ENCODE measurements around the gene TRAPPC3.

Gene TRAPPC3

DNA sequence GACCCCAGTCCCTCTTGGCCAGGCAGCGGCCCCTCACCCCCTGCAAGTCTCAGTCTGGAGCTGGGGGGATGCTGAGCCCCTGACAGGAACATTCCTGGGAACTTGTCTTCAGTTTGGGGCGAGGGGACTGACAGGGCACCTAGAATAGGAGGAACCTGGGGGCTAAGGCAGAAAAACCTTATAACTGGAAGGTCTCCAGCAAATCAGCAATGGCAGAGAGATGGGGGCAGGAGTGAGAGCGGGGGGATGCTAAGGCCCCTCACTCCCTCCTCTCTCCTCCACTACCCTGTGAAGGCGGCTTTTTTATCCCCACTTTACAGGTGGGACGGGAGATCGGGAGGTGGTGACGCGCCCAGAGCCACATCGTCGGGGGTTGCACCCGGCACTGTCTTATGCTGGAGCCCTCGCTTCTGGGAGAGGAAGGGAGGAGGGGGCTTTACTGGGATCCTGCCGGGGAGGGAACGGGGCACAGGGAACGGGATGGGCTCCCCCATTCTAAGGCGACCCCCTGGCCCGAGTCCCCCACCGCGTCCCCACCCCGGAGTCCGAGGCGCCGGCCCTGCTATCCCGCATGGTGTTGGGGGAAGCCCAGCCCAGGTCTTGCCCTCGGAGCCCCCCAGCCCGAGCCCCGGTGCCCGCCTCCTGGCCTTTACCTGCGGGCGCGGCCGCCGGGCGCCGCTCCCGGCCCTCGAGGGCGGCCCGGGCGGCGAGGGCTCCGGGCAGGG, 24.7 kb downstream of the TRAPPC3 start:
- no peak for DNase-seq
- no peak overlapping the region for H2BK5ac ChIP-seq (ENCODE audit: low read length)
- no peaks in the 10 kb centered on the region for H3K4me1 ChIP-seq (ENCODE audit: control insufficient read depth, low read depth, low read length)
- H3K18ac ChIP-seq (ENCODE audit: low read length) = peak overlapping the region; percentile 9
- H3K79me2 ChIP-seq (ENCODE audit: control insufficient read depth, insufficient read depth, low read length) = no peaks in the 10 kb centered on the region
- WGBS (ENCODE audit: extremely low coverage, insufficient coverage, low lambda C conversion rate) = no CpG with 5 or more reads among the region's 42 CpGs
- no peak overlapping the region for H3K4me2 ChIP-seq (ENCODE audit: low read length)
- H3K27ac ChIP-seq (ENCODE audit: low read depth, low read length) = no peak overlapping the region
- no peaks in the 10 kb centered on the region for H3K36me3 ChIP-seq (ENCODE audit: control insufficient read depth, insufficient read depth, low read length)
- H3K4ac ChIP-seq (ENCODE audit: low read depth, low read length) = no peak overlapping the region
- no peak overlapping the region for H4K8ac ChIP-seq (ENCODE audit: low read depth, low read length)
- H4K5ac ChIP-seq (ENCODE audit: low read length) = no peak overlapping the region
- H3K56ac ChIP-seq (ENCODE audit: low read length) = no peak overlapping the region
- H3K27me3 ChIP-seq (ENCODE audit: insufficient read depth, low read length, poor library complexity) = peaks cover 23% of the 10 kb centered on the region
- H3K9ac ChIP-seq (ENCODE audit: low read length) = no peak overlapping the region
- no peak overlapping the region for H2BK15ac ChIP-seq (replicated peaks; ENCODE audit: low read depth)
- H3K23ac ChIP-seq (ENCODE audit: low read length) = no peak overlapping the region
- H2AK5ac ChIP-seq (ENCODE audit: low read length) = no peak overlapping the region
- H2BK120ac ChIP-seq (ENCODE audit: low read depth, low read length) = no peak overlapping the region
- H3K79me1 ChIP-seq (ENCODE audit: low read length) = no peaks in the 10 kb centered on the region
- no peak overlapping the region for H3K4me3 ChIP-seq (ENCODE audit: low read length)

DNA sequence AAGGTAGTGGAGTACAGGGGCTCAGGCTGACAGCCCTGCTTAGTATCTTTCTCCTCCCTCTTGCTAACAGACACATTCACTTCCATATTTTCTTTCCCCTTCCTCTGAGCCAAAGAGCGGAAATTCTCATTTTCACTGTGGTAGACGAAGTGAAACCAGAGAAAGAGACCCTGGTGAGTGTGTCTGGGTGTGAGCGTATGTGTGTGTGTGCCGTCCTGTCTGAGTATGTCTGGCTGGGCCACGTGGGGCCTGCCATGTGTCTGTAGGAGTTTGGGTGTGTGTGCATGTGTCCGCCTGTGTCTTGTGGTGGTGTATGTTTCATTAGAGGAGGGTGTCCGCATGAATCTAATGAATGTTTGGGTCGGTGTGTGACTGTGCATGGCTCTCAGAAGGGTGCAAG, 25.9 kb downstream of the TRAPPC3 start:
- no peak overlapping the region for H3K4ac ChIP-seq (ENCODE audit: low read depth, low read length)
- no peak overlapping the region for H4K8ac ChIP-seq (ENCODE audit: low read depth, low read length)
- no peak overlapping the region for H2AK5ac ChIP-seq (ENCODE audit: low read length)
- no peak overlapping the region for H3K18ac ChIP-seq (ENCODE audit: low read length)
- no peak overlapping the region for H3K23ac ChIP-seq (ENCODE audit: low read length)
- no peaks in the 10 kb centered on the region for H3K36me3 ChIP-seq (ENCODE audit: control insufficient read depth, insufficient read depth, low read length)
- H3K56ac ChIP-seq (ENCODE audit: low read length) = no peak overlapping the region
- no peak overlapping the region for H4K5ac ChIP-seq (ENCODE audit: low read length)
- H2BK120ac ChIP-seq (ENCODE audit: low read depth, low read length) = no peak overlapping the region
- H2BK15ac ChIP-seq (replicated peaks; ENCODE audit: low read depth) = no peak overlapping the region
- no peak overlapping the region for H2BK5ac ChIP-seq (ENCODE audit: low read length)
- no peaks in the 10 kb centered on the region for H3K79me2 ChIP-seq (ENCODE audit: control insufficient read depth, insufficient read depth, low read length)
- H3K9ac ChIP-seq (ENCODE audit: low read length) = no peak overlapping the region
- H3K27me3 ChIP-seq (ENCODE audit: insufficient read depth, low read length, poor library complexity) = peaks cover 23% of the 10 kb centered on the region
- H3K4me3 ChIP-seq (ENCODE audit: low read length) = no peak overlapping the region
- H3K4me1 ChIP-seq (ENCODE audit: control insufficient read depth, low read depth, low read length) = no peaks in the 10 kb centered on the region
- H3K79me1 ChIP-seq (ENCODE audit: low read length) = no peaks in the 10 kb centered on the region
- no peak overlapping the region for H3K4me2 ChIP-seq (ENCODE audit: low read length)
- WGBS (ENCODE audit: extremely low coverage, insufficient coverage, low lambda C conversion rate) = no CpG with 5 or more reads among the region's 8 CpGs
- no peak overlapping the region for H3K27ac ChIP-seq (ENCODE audit: low read depth, low read length)
- DNase-seq = no peak

DNA sequence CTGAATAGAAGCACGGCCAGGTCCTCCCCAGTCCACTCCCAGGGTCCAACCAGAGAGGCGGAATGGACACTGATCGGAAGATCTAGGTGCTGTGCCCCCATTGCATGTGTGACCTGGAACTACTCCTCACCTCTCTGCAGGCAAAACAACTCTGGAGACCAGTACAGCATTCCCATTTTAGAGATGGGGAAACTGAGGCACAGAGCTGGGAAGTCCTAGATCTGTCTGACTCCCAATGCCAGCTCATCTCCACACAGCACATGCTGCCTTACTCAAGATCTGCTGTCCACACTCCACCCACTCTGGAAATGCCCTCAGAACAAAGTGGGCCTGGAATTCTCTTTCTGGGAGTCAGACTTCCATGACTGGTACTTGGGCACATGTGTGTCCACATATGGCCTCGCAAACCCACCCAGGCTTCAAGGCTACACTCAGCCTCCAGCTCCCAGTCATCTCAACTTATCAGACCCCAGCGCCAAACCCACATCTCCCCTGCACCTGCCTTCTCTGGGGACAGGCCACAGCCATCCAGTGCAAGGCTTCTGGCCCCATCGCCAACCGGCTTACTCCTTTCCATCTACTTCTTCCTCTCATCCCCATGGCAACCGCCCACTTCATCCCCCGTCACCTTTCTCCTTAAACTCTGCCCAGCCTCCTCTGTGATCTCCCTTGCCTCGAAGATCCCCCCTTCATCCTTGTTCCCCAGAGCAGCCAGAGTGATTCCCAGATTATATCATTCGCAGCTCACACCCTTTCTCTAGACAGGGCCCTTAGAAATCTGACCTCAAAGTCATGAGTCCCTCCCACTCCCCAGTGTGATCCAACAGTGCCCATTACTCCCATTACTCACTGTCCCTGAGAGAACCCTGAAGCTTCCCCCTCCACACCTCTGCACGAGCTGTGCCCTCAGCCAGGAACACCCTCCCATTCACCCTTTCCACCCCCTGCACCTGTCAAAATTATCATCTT, 26.9 kb downstream of the TRAPPC3 start:
- no peaks in the 10 kb centered on the region for H3K79me2 ChIP-seq (ENCODE audit: control insufficient read depth, insufficient read depth, low read length)
- no peak overlapping the region for H3K23ac ChIP-seq (ENCODE audit: low read length)
- H3K4me2 ChIP-seq (ENCODE audit: low read length) = no peak overlapping the region
- H3K27me3 ChIP-seq (ENCODE audit: insufficient read depth, low read length, poor library complexity) = peaks cover 23% of the 10 kb centered on the region
- H2AK5ac ChIP-seq (ENCODE audit: low read length) = no peak overlapping the region
- no peak overlapping the region for H3K4me3 ChIP-seq (ENCODE audit: low read length)
- H3K27ac ChIP-seq (ENCODE audit: low read depth, low read length) = no peak overlapping the region
- no peak overlapping the region for H3K9ac ChIP-seq (ENCODE audit: low read length)
- H3K56ac ChIP-seq (ENCODE audit: low read length) = no peak overlapping the region
- H4K5ac ChIP-seq (ENCODE audit: low read length) = no peak overlapping the region
- H3K79me1 ChIP-seq (ENCODE audit: low read length) = no peaks in the 10 kb centered on the region
- no peak overlapping the region for H2BK15ac ChIP-seq (replicated peaks; ENCODE audit: low read depth)
- DNase-seq = no peak
- H3K4me1 ChIP-seq (ENCODE audit: control insufficient read depth, low read depth, low read length) = no peaks in the 10 kb centered on the region
- H4K8ac ChIP-seq (ENCODE audit: low read depth, low read length) = no peak overlapping the region
- H2BK5ac ChIP-seq (ENCODE audit: low read length) = no peak overlapping the region
- H2BK120ac ChIP-seq (ENCODE audit: low read depth, low read length) = no peak overlapping the region
- no peaks in the 10 kb centered on the region for H3K36me3 ChIP-seq (ENCODE audit: control insufficient read depth, insufficient read depth, low read length)
- H3K18ac ChIP-seq (ENCODE audit: low read length) = no peak overlapping the region
- H3K4ac ChIP-seq (ENCODE audit: low read depth, low read length) = no peak overlapping the region
- WGBS (ENCODE audit: extremely low coverage, insufficient coverage, low lambda C conversion rate) = no CpG with 5 or more reads among the region's 12 CpGs

DNA sequence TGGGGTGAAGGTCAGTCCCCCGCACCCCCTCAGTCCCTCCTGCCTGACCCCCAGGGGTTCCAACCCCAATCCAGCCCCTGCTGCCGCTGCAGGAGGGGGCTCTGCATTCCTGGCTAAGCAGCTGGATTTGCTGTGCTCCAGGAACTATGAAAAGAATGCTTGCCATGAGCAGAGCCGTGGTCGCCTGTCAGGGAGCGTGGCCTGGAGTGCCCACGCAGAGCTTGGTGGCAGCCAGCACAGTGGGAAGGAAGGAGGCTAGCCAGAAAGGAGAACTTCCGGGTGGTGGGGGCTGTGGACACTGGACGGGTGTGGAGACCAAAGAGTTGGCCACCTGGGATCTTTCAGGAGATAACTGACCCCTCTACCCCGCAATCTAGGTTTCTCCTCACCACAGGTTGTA, 29.8 kb downstream of the TRAPPC3 start:
- no peak for DNase-seq
- H3K9ac ChIP-seq (ENCODE audit: low read length) = no peak overlapping the region
- no peak overlapping the region for H4K8ac ChIP-seq (ENCODE audit: low read depth, low read length)
- H2BK15ac ChIP-seq (replicated peaks; ENCODE audit: low read depth) = no peak overlapping the region
- no peak overlapping the region for H2BK120ac ChIP-seq (ENCODE audit: low read depth, low read length)
- no peak overlapping the region for H2BK5ac ChIP-seq (ENCODE audit: low read length)
- no peaks in the 10 kb centered on the region for H3K79me2 ChIP-seq (ENCODE audit: control insufficient read depth, insufficient read depth, low read length)
- H3K79me1 ChIP-seq (ENCODE audit: low read length) = no peaks in the 10 kb centered on the region
- H3K36me3 ChIP-seq (ENCODE audit: control insufficient read depth, insufficient read depth, low read length) = no peaks in the 10 kb centered on the region
- no peak overlapping the region for H3K23ac ChIP-seq (ENCODE audit: low read length)
- no CpG with 5 or more reads among the region's 9 CpGs for WGBS (ENCODE audit: extremely low coverage, insufficient coverage, low lambda C conversion rate)
- H3K4me3 ChIP-seq (ENCODE audit: low read length) = no peak overlapping the region
- H3K56ac ChIP-seq (ENCODE audit: low read length) = no peak overlapping the region
- H3K4me1 ChIP-seq (ENCODE audit: control insufficient read depth, low read depth, low read length) = no peaks in the 10 kb centered on the region
- H2AK5ac ChIP-seq (ENCODE audit: low read length) = no peak overlapping the region
- H3K4ac ChIP-seq (ENCODE audit: low read depth, low read length) = no peak overlapping the region
- H3K4me2 ChIP-seq (ENCODE audit: low read length) = no peak overlapping the region
- peaks cover 11% of the 10 kb centered on the region for H3K27me3 ChIP-seq (ENCODE audit: insufficient read depth, low read length, poor library complexity)
- H4K5ac ChIP-seq (ENCODE audit: low read length) = no peak overlapping the region
- no peak overlapping the region for H3K18ac ChIP-seq (ENCODE audit: low read length)
- no peak overlapping the region for H3K27ac ChIP-seq (ENCODE audit: low read depth, low read length)

DNA sequence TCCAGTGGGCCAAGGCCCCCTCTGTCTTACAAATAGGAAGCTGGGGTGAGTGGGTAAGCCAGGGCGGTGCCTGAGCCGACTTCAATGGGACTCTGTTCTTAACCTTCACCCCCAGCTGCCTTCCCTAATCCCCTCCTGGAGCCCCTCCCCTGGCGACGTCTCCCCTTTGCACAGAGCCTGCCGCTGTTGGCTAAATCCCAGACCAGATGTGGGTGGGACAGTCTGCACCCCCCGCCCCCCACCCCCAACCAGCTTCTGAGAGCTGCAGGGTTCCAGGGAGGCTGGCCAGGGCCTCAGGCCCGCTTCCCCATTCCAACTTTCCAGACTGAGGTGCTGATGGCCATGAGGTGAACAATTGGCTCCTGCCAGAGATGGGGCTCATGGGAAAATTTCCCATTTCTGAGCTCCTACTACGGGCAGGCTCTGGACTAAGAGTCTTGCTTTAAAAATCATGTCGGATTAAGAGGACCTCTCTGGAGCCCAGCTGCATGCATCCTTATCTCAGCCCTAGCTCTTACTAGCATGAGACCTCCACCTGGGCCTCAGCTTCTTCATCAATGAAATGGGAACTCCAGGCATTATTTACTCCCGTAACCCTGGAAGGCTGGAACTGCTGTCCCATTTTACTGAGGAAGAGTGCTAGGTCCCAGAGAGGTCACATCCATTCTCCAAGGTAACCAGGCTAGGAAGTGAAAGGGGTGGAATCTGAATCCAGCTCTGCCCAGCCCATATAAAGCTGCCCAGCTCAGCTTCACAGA, 30.7 kb downstream of the TRAPPC3 start:
- Histone ChIP-seq H3K4me1 (ENCODE audit: control insufficient read depth, low read depth, low read length) (no peaks in the 10 kb centered on the region), H3K23ac (ENCODE audit: low read length) (no peak overlapping the region), H3K4ac (ENCODE audit: low read depth, low read length) (no peak overlapping the region), H3K4me2 (ENCODE audit: low read length) (no peak overlapping the region), H4K8ac (ENCODE audit: low read depth, low read length) (no peak overlapping the region), H3K79me2 (ENCODE audit: control insufficient read depth, insufficient read depth, low read length) (no peaks in the 10 kb centered on the region), H3K56ac (ENCODE audit: low read length) (no peak overlapping the region), H3K36me3 (ENCODE audit: control insufficient read depth, insufficient read depth, low read length) (no peaks in the 10 kb centered on the region), H3K79me1 (ENCODE audit: low read length) (no peaks in the 10 kb centered on the region), H4K5ac (ENCODE audit: low read length) (no peak overlapping the region), H2BK120ac (ENCODE audit: low read depth, low read length) (no peak overlapping the region), H3K4me3 (ENCODE audit: low read length) (no peak overlapping the region), H3K9ac (ENCODE audit: low read length) (no peak overlapping the region), H3K27me3 (ENCODE audit: insufficient read depth, low read length, poor library complexity) (peaks cover 5% of the 10 kb centered on the region), H2BK5ac (ENCODE audit: low read length) (no peak overlapping the region), H3K27ac (ENCODE audit: low read depth, low read length) (no peak overlapping the region), H2BK15ac (replicated peaks; ENCODE audit: low read depth) (no peak overlapping the region), H2AK5ac (ENCODE audit: low read length) (no peak overlapping the region), H3K18ac (ENCODE audit: low read length) (no peak overlapping the region)
- DNase-seq = no peak
- WGBS (ENCODE audit: extremely low coverage, insufficient coverage, low lambda C conversion rate) = no CpG with 5 or more reads among the region's 10 CpGs

Measured in mesendoderm (in vitro differentiated cells).